GM19351 (cell line): ENCODE data around the gene NYAP2.

Source experiments
- ATAC-seq: cut with Tn5 transposase; IDR thresholded peaks from one replicate; pipeline ENCODE4 v1.9.1; 2021; ENCODE audit warnings: mild to moderate bottlenecking, moderate library complexity; ENCODE audit not compliant: unreplicated experiment

The NYAP2 gene

GRCh38 chr2:225399504-225399903, at the start of gene NYAP2:
NYAP2 (plus strand) TSS chr2:225399710; CDS start chr2:225408881, 9,171 bp downstream.
- ATAC-seq = no peak

- ATAC-seq = no peak
These were observed 45.9 kb upstream of the NYAP2 start for GRCh38 chr2:225353579-225354085.

DNA sequence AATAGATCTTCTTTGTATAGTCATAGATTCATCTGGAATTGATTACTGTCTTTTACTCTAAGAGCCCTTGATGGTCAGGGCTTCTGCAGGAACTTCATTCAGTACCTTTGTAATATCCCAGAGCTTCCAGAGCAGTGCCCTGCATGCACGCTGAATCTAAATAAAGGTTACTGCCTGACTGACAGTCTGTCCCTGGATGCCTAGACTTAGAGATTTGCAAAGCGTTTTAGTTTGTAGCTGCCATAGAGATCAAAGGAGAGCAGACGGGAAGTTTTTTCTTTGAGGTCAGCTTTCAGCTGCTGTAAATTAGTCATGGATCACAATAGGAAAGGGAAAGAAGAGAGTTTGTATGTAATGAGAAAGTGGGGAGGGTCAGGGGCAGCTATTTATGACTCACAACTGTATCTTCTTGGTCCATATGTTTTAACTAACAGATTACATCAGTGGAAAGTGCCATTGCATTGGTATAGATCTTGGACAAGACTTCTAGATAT, 45.2 kb upstream of the NYAP2 start:
- no peak for ATAC-seq

DNA sequence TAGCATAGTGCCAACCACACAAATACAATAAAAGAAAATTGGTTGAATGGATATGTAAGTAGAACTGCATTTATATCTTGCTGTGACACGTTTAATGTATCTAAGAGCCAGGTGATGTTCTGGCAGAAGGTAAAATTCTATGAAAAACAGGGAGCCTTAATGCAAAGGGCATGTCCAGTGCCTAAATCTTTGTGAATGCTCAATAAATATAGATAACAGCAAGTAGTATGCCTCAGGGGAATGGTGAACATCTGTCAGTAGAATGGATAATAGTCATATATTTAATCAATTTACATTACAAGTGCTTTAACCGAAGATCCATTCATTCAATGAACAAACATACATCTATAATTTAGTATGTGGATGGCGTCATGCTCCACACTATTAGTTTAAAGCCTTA, 43.7 kb upstream of the NYAP2 start:
- ATAC-seq = no peak

DNA sequence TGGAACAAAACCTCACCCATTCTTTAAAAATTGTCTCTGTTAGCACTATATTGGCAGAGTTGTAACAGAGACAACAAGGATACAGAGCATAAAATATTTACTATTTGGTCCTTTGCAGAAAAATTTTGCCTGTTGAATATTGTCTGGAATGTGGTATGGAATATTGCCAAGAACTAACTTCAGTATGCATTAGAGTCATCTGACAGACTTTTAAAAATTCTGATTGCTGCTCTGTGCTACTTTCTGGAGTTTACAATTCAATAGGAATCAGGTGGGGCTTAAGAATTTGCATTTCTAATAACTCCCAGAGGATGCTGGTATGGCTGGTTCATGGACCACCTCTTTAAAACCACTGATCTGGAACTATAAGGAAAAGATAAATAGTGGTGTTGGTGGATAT, 32.8 kb upstream of the NYAP2 start:
- no peak for ATAC-seq

- no peak for ATAC-seq
These were observed 32.0 kb upstream of the NYAP2 start for GRCh38 chr2:225367482-225367881.

DNA sequence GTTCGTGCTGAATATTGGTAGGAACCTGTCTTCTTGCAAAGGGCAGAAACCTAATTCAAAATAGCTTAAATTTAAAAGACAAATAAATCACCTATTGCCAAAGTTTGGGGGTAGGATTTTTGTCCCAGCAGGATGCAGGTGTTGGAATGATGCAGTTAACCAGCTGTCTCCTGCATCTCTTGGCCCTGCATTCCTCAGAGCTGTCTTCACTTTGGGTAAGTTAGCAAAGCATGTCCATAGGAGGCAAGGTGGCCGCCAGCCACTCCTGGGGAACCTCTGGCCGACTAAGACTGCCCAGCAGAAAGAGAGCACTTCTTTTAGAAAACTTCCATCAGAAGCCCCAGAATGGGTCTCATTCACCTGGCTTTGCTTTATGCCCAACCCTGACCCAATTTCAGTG, 20.5 kb upstream of the NYAP2 start:
- no peak for ATAC-seq

DNA sequence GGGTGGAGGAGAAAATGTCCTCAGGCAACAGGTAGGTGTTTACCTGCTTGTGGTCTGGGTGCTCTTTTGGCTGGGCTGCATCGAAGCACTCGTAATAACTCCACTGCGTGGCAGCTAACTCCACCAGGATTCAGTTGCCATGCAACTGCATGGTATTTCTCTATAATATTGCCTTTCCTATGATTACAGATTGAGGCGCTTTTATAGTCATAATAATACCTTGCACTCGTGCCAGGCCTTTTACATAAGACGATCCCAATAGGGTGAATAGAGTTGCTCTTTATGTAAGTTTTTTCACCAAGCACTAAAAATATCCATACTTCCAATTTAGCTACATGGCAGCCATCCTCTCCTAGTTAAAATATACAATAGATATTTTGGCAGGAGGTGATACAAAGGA, 19.7 kb upstream of the NYAP2 start:
- no peak for ATAC-seq

- no peak for ATAC-seq
These were observed 17.9 kb upstream of the NYAP2 start for GRCh38 chr2:225381609-225382008.

- ATAC-seq = no peak
These were observed 1.1 kb upstream of the NYAP2 start for GRCh38 chr2:225398372-225398771.

- no peak for ATAC-seq
These were observed 576 bp downstream of the NYAP2 start for GRCh38 chr2:225400060-225400511.

- ATAC-seq = no peak
These were observed 1.3 kb downstream of the NYAP2 start for GRCh38 chr2:225400546-225401400.

- ATAC-seq = no peak
These were observed 2.8 kb downstream of the NYAP2 start for GRCh38 chr2:225402210-225402776.

- no peak for ATAC-seq
These were observed 11.9 kb downstream of the NYAP2 start for GRCh38 chr2:225411452-225411851.

DNA sequence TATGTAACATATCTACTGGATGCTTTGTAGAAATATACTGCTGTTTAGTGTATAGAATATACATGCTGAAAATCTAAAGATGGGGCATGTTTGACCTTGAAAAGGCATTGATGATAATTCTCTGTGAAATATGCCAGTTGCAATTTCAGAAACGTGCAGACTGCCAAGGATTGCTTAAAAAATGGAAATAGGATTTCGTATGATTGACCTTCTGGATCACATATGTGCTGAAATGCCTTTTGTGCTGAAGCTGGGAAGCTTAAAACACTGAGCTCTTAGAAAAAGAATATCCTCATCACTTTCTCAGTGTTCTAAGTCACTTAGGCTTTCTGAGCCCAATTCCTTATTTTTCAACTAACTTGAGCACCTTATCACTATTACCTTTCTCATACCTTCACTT, 14.3 kb downstream of the NYAP2 start:
- no peak for ATAC-seq

- no peak for ATAC-seq
These were observed 15.4 kb downstream of the NYAP2 start for GRCh38 chr2:225414902-225415301.

GRCh38 chr2:225415341-225415740, 15.8 kb downstream of the NYAP2 start:
- no peak for ATAC-seq

- no peak for ATAC-seq
These were observed 16.3 kb downstream of the NYAP2 start for GRCh38 chr2:225415792-225416191.

DNA sequence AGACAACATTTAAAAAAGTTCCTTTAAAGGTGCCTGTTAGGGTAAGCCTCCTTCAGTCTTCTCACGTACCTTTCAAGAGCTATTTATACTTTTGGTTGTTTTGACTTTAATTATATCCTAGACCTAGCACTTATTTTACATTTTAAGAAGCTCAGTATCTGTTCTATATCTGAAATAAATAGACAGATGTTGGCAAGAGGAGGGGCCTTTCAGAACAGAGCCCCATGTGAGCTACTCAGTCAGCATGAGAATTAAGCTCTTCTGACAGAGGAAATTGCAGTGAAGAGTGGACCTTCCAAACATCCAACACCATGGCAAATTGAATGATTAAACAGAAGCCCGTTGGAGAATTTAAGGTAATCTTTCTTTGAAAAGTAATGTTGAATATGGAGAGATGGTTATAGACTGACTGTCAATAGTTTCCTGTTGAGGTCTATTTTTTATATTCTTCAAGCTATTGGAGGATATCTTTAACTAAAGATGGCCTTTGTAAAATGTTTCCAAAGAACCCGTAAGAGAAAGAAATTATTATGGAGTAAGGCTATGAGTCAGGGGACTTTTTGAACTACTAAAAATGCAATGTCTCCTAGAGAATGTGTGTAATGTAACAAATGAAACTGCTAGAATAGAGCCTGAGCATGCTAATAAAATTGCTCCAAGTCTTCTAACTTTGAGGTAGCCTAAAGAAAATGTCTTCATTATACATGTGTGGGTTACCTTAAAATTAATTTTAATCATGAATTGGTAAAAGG, 17.3 kb downstream of the NYAP2 start:
- ATAC-seq = no peak

DNA sequence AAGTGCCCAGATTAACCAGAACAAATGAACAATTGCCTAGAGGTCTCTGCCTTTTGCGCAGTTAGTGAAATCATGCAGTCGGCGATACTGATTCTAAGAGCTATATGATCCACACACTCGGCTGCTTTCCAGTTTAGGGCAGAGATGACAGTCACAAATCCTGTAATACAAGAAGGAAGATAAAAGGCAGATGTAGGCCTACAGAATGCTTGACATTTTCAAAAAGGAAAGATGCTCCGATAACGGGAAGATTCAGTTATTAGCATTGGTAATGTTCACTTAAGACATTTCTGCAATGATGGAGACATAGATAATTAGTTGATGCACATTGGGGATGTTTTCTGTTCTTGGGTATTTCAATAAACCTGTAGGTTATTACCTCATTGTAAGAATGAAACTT, 19.5 kb downstream of the NYAP2 start:
- ATAC-seq = no peak

- no peak for ATAC-seq
These were observed 22.6 kb downstream of the NYAP2 start for GRCh38 chr2:225422145-225422544.
